K562 (cell line): ENCODE data around the gene ATP8B4. TPM values are rescaled to one million over a fixed set of nuclear protein-coding genes. Genes with fewer than 3 reads are reported as not detected.
A peak's percentile ranks its signal among the peaks of the same experiment; 100 is the strongest.

Experiments
- ATAC-seq: fragments of 200-7000 bp; cut with Tn5 transposase; 3 replicates; pipeline ENCODE4 v1.9.1; 2020; ENCODE audit warnings: moderate library complexity
- BruUV-seq: library from RNA; stranded (reverse); fragments of 400-500 nt; replicated peaks from 2 replicates; lab custom pipeline; 2021; lab: Mats Ljungman, UMichigan
- CTCF ChIA-PET: fragments of 300-600 bp; formaldehyde crosslinking; extraction: SDS; loops from one replicate; lab custom pipeline; 2021; ENCODE audit warnings: low intra/inter-chr PET ratio; lab: Yijun Ruan, JAX
- POLR2A ChIA-PET: fragments of 300-600, 350-650 bp; sonication (Branson Sonifier 250); formaldehyde crosslinking; extraction: SDS; loops from one replicate; lab custom pipeline; 2021; ENCODE audit warnings: antibody characterized with exemption, inconsistent platforms; lab: Yijun Ruan, JAX
- DNase-seq, 4 experiments: peaks; one replicate each; pipeline versions ENCODE4 v3.0.0 to v3.0.0-alpha.2; 2011 to 2018; ENCODE audit warnings: low spot score in 3 of 4, mixed read lengths in 3 of 4; ENCODE audit errors: extremely low read depth in 1 of 4
- FAIRE-seq: peaks from 2 replicates; lab custom pipeline; 2011; peaks lifted over from hg19 to GRCh38; lab: Jason Lieb, UNC
- H2AFZ ChIP-seq: 2 replicates; pipeline ENCODE4 v1.6.0; 2011; ENCODE audit warnings: low read depth, low read length, control low read depth, inconsistent platforms
- H3K27ac ChIP-seq: fragments of 200-600 bp; 3 replicates; pipeline ENCODE4 v1.8.0; 2011; ENCODE audit warnings: low read depth, mild to moderate bottlenecking, control low read depth, inconsistent platforms, low read length, moderate library complexity, mixed read lengths; ENCODE audit errors: extremely low read depth
- H3K27me3 ChIP-seq, 2 experiments: fragments of 300-600 bp in 1 of 2; 2 replicates in 1 of 2; 3 replicates in 1 of 2; pipeline versions ENCODE4 v1.6.0 to v1.8.0; 2011; ENCODE audit warnings: inconsistent platforms in 2 of 2, low read length in 2 of 2, mild to moderate bottlenecking in 1 of 2, mixed read lengths in 1 of 2, moderate library complexity in 1 of 2; ENCODE audit not compliant: control insufficient read depth in 2 of 2, insufficient read depth in 2 of 2
- H3K36me3 ChIP-seq: fragments of 300-600 bp; 3 replicates; pipeline ENCODE4 v1.8.0; 2011; ENCODE audit warnings: mild to moderate bottlenecking, low read length, inconsistent platforms; ENCODE audit not compliant: control insufficient read depth, insufficient read depth
- H3K4me1 ChIP-seq, 2 experiments: fragments of 200-600 bp in 1 of 2; replicated peaks in 1 of 2; 2 replicates in 1 of 2; 3 replicates in 1 of 2; pipeline versions ENCODE4 v1.5.1 to v1.8.0; 2011; ENCODE audit warnings: inconsistent platforms in 2 of 2, low read length in 2 of 2, mild to moderate bottlenecking in 1 of 2, mixed read lengths in 1 of 2, moderate library complexity in 1 of 2; ENCODE audit not compliant: control insufficient read depth in 2 of 2, insufficient read depth in 2 of 2
- H3K4me2 ChIP-seq: 2 replicates; pipeline ENCODE4 v1.6.1; 2011; ENCODE audit warnings: low read length, control low read depth, inconsistent platforms, mixed read lengths; ENCODE audit not compliant: insufficient read depth
- H3K4me3 ChIP-seq: fragments of 200-600 bp; sonication (generic), shearing (Covaris generic); 2 replicates; pipeline ENCODE4 v1.5.1; 2016; ENCODE audit warnings: control low read depth, inconsistent platforms
- H3K79me2 ChIP-seq: fragments of 200-600 bp; 3 replicates; pipeline ENCODE4 v1.8.0; 2011; ENCODE audit warnings: low read length, inconsistent platforms; ENCODE audit not compliant: control insufficient read depth, insufficient read depth
- H3K9ac ChIP-seq, 2 experiments: 2 replicates each; pipeline versions ENCODE4 v1.6.0 to v1.6.1; 2011; ENCODE audit warnings: low read depth in 2 of 2, low read length in 2 of 2, control low read depth in 1 of 2, inconsistent platforms in 1 of 2, mild to moderate bottlenecking in 1 of 2, mixed read lengths in 1 of 2; ENCODE audit not compliant: insufficient read depth in 1 of 2
- H3K9me1 ChIP-seq: one replicate; pipeline ENCODE4 v1.6.0; 2011; ENCODE audit warnings: inconsistent platforms, mild to moderate bottlenecking, low read length, moderate library complexity; ENCODE audit not compliant: control insufficient read depth, insufficient read depth
- H3K9me3 ChIP-seq: replicated peaks from 2 replicates; pipeline ENCODE4 v1.5.1; 2011; ENCODE audit warnings: low read depth, low read length, inconsistent platforms; ENCODE audit not compliant: control insufficient read depth, insufficient read depth
- H4K20me1 ChIP-seq: replicated peaks from 2 replicates; pipeline ENCODE4 v1.6.1; 2011; ENCODE audit warnings: low read length, inconsistent platforms, mixed read lengths; ENCODE audit not compliant: control insufficient read depth, insufficient read depth
- CEBPG ChIP-seq, 3 experiments: fragments of 200-800 bp in 1 of 3; sonication (Bioruptor generic) in 1 of 3; sonication (generic) in 1 of 3; formaldehyde crosslinking in 1 of 3; IDR thresholded peaks in 2 of 3; conservative IDR thresholded peaks in 1 of 3; 2 replicates each; pipeline versions ENCODE4 v1.6.1 to v1.8.0; 2016 to 2022; ENCODE audit warnings: missing compliant biosample characterization in 2 of 3, missing genetic modification characterization in 2 of 3, mild to moderate bottlenecking in 1 of 3, missing genetic modification reagents in 1 of 3
- CTBP1 ChIP-seq: fragments of 450-650 bp; IDR thresholded peaks from 2 replicates; pipeline ENCODE4 v1.6.1; 2016; ENCODE audit warnings: borderline replicate concordance
- ESRRA ChIP-seq: fragments of 450-650 bp; IDR thresholded peaks from 2 replicates; pipeline ENCODE4 v1.6.1; 2014; ENCODE audit warnings: low read depth, mild to moderate bottlenecking, moderate library complexity, borderline replicate concordance
- ETS1 ChIP-seq: conservative IDR thresholded peaks from 2 replicates; pipeline ENCODE4 v1.6.1; 2011; ENCODE audit warnings: low read depth, mild to moderate bottlenecking, low read length; ENCODE audit not compliant: control insufficient read depth
- GTF2F1 ChIP-seq: IDR thresholded peaks from 2 replicates; pipeline ENCODE4 v1.6.1; 2011; ENCODE audit warnings: low read depth, low read length, improper control_type of control experiment
- MBD2 ChIP-seq: sonication (generic); IDR thresholded peaks from 2 replicates; pipeline ENCODE4 v1.6.1; 2016; ENCODE audit warnings: low read depth, borderline replicate concordance
- NUFIP1 ChIP-seq: fragments of 450-650 bp; IDR thresholded peaks from 2 replicates; pipeline ENCODE4 v1.6.1; 2018; ENCODE audit not compliant: partially characterized antibody
- RBM14 ChIP-seq: fragments of 200-400 bp; formaldehyde crosslinking; IDR thresholded peaks from 2 replicates; pipeline ENCODE4 v1.6.1; 2018; ENCODE audit warnings: low read depth, mild to moderate bottlenecking, low read length, moderate library complexity, borderline replicate concordance; ENCODE audit not compliant: insufficient read depth
- SRF ChIP-seq, 2 experiments: fragments of 250-450, 450-650 bp in 1 of 2; sonication (Bioruptor Pico) in 1 of 2; sonication (generic) in 1 of 2; formaldehyde crosslinking; IDR thresholded peaks; 2 replicates each; pipeline versions ENCODE4 v1.5.0 to v1.5.1; 2020 to 2022; ENCODE audit warnings: mild to moderate bottlenecking in 1 of 2, missing genetic modification reagents in 1 of 2
- ZNF23 ChIP-seq: fragments of 250-450 bp; sonication (Bioruptor Pico); IDR thresholded peaks from 2 replicates; pipeline ENCODE4 v1.4.0; 2020; ENCODE audit warnings: mild to moderate bottlenecking
- ZNF431 ChIP-seq: sonication (generic); formaldehyde crosslinking; IDR thresholded peaks from 2 replicates; pipeline ENCODE4 v1.8.0; 2022; ENCODE audit warnings: mild to moderate bottlenecking, missing genetic modification reagents
- ZNF512 ChIP-seq: IDR thresholded peaks from 2 replicates; pipeline ENCODE4 v1.6.1; 2016; ENCODE audit warnings: missing genetic modification characterization, missing compliant biosample characterization
- WGBS: fragments of 100-300 bp; shearing (Covaris generic); methylation state at CpG from one replicate; pipeline ENCODE4 v1.1.6; 2016; ENCODE audit warnings: low coverage, mixed read lengths; ENCODE audit not compliant: insufficient coverage; ENCODE audit errors: missing lambda C conversion rate; 5-methylcytosine and 5-hydroxymethylcytosine counted together
- in situ Hi-C: fragments of 300-500 bp; cut with MboI; formaldehyde crosslinking; loops from 4 replicates; pipeline ENCODE4 v1.15.0; 2018; ENCODE audit warnings: inconsistent platforms, mixed read lengths
- intact Hi-C: fragments of 100-400 bp; cut with micrococcal nuclease; formaldehyde crosslinking; loops from 2 replicates; pipeline ENCODE4 v1.14.2; 2022
- polyA plus RNA-seq, 8 experiments: library from polyadenylated mRNA; depleted of rRNA in 4 of 8; stranded (reverse) in 5 of 8; unstranded in 3 of 8; fragments of >200 nt; fragmentation: Nextera tagmentation in 2 of 8; fragmentation: Illumina TruSeq in 1 of 8; extraction: Ambion mirVana in 2 of 8; extraction: Trizol in 1 of 8; gene quantifications; 2 replicates each; pipeline versions ENCODE4 v1.2.1 to v1.2.3, GENCODE V29; 2011 to 2014; ENCODE audit warnings: inconsistent platforms in 1 of 8, missing spikeins in 1 of 8
- total RNA-seq, 7 experiments: library from RNA; depleted of rRNA in 6 of 7; stranded (reverse); fragments of >200 nt in 6 of 7; fragmentation: Illumina TruSeq in 2 of 7; extraction: Trizol in 2 of 7; gene quantifications; 2 replicates each; pipeline versions ENCODE4 v1.2.1 to v1.2.3, GENCODE V29; 2011 to 2021; ENCODE audit warnings: low replicate concordance in 1 of 7

Gene ATP8B4
- total and polyA plus RNA-seq, 9 of the 15 experiments (the other 6 are each of a cell fraction or from before 2014, with no cell fraction given): 0.14 to 2.5 (median 0.44) TPM

DNA sequence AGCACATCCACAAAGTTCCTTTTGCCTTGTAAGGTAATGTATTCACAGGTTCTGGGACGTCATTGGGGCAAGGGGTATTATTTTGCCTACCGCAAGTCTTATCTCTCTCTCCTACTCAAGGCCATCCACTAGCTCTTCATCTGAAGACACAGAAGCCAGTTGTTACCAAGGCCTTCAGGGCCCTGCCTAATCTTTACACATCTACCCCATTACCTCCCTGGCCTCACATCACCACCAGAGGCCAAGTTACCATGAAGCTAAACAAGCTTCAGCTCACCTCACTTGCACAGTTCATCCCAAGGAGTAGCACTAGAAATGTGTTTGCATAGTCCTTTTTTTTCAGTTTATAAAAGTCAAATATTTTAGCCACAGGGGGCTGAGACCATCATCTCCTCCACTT lies 34.1 kb downstream of the ATP8B4 start:
- in situ Hi-C loops: no loop called here
- no peaks in the 10 kb centered on the region for H4K20me1 ChIP-seq
- peaks cover 2% of the 10 kb centered on the region for H3K9me1 ChIP-seq
- FAIRE-seq: peak; percentile 56
- no peaks in the 10 kb centered on the region for H3K79me2 ChIP-seq
- peak overlapping the region; percentile 44; the same call in 1 of the 2 replicates for H2AFZ ChIP-seq
- H3K4me1 ChIP-seq: peaks cover 0 to 16% of the 10 kb centered on the region in 2 experiments; a peak in 2 of 5 replicates
- peak; percentile 40; the same call in 1 of the 2 replicates for TF ChIP-seq CTBP1
- TF ChIP-seq SRF (CRISPR knock-in tag; IDR thresholded peaks at IDR 0.05): peak in 1 of 2 experiments; percentile 39; a peak in 1 of 4 replicates
- TF ChIP-seq ZNF431 (CRISPR knock-in tag): no peak
- TF ChIP-seq RBM14: no peak
- TF ChIP-seq, all 486 proteins: peak for 2
- Histone ChIP-seq H3K4me2 (no peak overlapping the region), H3K9ac (no peak overlapping the region), H3K27ac (no peak overlapping the region), H3K4me3 (no peak overlapping the region), H3K9me3 (no peaks in the 10 kb centered on the region), H3K27me3 (no peaks in the 10 kb centered on the region), H3K36me3 (no peaks in the 10 kb centered on the region)
- DNase-seq (peak in 1 of 4 experiments; percentile 11), ATAC-seq (peak; percentile 59)
- CTCF ChIA-PET: no interaction called here
- no TSS peak for BruUV-seq
- POLR2A ChIA-PET: no interaction called here
- intact Hi-C loops: no loop called here
- WGBS: 17% methylated on average over 2 of the region's 2 CpGs

GRCh38 chr15:50083424-50084025 lies 35.5 kb downstream of the ATP8B4 start:
- Histone ChIP-seq H3K4me1 (peaks cover 0 to 16% of the 10 kb centered on the region in 2 experiments; a peak in 2 of 5 replicates), H3K4me3 (no peak overlapping the region), H3K27ac (no peak overlapping the region), H4K20me1 (no peaks in the 10 kb centered on the region), H3K9me3 (no peaks in the 10 kb centered on the region), H3K9ac (no peak overlapping the region), H3K27me3 (no peaks in the 10 kb centered on the region), H3K36me3 (no peaks in the 10 kb centered on the region), H3K79me2 (no peaks in the 10 kb centered on the region), H2AFZ (no peak overlapping the region), H3K9me1 (peaks cover 2% of the 10 kb centered on the region), H3K4me2 (no peak overlapping the region)
- POLR2A ChIA-PET: interaction anchor here (0.9 kb wide), 2 partner anchors 11 to 16 kb away, joined by 3 read pairs; no protein-coding TSS in a partner anchor
- DNase-seq (no peak), ATAC-seq (no peak), FAIRE-seq (no peak)
- in situ Hi-C loops (no loop called here), intact Hi-C loops (no loop called here)
- CTCF ChIA-PET: no interaction called here
- BruUV-seq: no TSS peak
- WGBS: 20% methylated on average over 4 of the region's 4 CpGs
- TF ChIP-seq ZNF512 (no peak), NUFIP1 (no peak), ZNF23 (CRISPR knock-in tag) (no peak), CEBPG (CRISPR knock-in tag; IDR thresholded peaks at IDR 0.05) (no peak), CEBPG (tag; conservative IDR thresholded peaks at IDR 0.05 in 1 of 2, IDR thresholded peaks at IDR 0.05 in 1 of 2) (no peak), ESRRA (no peak), ETS1 (no peak), MBD2 (no peak), GTF2F1 (no peak)
